ENCODE measurements around the gene FBN3.

Gene FBN3

DNA sequence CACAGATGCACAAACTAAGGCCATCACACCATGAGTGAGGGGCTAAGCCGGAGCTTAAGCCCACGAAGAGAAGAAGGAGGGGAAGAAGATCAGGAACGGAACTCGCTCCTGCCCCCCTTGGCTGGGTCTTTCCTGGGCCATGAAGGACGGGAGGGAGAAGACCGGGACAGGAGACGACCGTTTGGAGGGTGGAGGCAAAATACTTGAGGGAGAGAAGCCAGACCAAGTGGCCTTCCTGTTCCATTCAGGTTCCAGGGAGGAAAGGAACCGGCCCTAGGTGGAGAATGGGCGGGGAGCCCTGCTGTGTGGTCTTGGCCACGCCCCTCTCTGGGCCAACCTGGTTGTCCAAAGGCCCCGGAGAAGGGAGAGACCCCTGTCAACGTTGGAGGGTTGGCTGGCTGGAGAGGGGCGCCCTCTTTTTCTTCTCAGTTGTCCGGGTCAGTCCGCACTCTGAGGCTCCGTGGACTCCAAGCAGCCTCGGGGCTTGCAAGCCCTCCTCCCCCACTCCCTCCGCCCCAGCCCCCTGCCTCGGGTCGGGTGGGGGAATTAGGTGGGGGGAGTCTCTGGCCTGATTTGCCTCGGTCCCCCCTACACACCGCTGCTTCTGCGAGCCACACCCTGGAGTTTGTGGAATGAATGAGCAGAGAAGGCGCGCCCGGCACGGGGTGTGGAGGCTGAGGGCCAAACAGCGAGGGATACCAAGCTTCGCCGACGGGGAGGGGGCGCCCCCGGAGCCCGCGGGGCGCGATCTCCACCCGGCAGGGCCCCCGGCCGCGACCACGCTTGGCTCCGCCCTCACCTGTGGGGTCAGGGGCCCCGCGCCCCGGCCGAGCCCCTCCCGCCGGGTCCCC lies 757 bp downstream of the FBN3 start:
- in situ Hi-C loops (cut with HindIII; ENCODE audit: low sequenced_read_pairs): no loop called here

DNA sequence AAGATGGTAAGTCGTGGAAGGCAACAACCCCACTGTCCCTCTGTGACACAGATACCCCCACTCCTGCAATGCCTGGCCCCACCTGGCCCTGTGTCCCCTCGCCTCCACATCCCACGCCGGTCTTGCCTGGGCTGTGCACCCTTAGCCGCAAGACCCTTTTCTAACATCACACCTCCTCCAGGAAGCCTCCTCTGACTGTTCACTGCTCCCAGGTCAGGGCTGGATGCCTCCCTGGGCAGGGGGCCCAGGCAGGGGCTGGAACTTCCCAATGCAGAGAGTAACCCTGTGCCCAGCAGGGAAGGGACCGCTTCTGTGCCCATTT lies 1.3 kb downstream of the FBN3 start:
- in situ Hi-C loops (cut with HindIII; ENCODE audit: low sequenced_read_pairs): no loop called here

DNA sequence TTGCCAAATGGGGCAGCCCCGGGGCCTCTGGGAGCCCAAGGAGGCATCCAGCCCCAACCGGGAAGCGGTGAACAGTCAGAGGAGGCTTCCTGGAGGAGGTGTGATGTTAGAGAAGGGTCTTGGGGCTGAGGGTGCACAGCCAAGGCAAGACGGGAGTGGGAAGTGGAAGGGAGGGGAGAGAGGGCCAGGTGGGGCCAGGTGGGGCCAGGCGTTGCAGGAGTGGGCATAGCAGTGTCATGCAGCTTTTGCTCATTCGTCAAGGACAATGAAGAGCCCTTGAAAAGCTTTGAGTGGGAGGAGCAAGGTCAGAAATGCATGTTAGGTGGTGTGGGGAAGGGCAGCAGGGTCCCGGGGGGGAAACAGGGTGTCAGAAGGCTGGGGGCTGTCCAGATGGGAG lies 1.8 kb downstream of the FBN3 start:
- in situ Hi-C loops (cut with HindIII; ENCODE audit: low sequenced_read_pairs): no loop called here

DNA sequence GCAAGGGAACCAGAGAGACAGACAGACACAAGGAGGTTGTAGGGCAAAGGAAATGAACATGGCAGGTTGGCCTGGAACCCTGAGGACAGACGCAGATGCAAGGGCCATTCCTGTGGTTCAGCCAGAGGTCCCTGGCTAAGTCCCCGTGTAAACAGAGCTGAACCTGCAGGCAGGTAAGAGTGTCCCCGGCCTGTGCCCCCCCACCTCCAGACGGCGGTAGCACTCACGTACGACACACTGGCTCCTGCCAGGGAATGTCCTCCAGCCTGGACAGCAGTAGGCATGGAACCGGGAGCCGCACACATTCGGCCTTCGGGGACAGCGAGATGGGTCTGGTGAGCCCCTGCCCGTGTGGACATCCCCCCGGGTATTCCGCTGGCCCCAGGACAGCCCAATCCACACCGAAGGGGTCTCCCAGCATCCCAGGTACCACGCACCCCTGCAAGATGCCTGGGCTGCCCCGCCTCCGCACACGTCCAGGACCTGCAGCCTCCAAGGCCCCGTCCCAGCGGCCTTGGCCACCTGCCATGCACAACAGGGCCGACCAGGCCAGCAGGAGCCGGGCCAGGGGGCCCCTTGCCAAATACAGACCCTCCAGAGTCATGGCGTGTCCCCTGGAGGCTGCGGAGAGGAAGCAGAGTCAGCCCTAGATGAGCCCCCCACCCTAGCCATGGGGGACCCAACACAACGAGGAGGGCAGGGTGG lies 2.4 kb downstream of the FBN3 start:
- in situ Hi-C loops (cut with HindIII; ENCODE audit: low sequenced_read_pairs): no loop called here

DNA sequence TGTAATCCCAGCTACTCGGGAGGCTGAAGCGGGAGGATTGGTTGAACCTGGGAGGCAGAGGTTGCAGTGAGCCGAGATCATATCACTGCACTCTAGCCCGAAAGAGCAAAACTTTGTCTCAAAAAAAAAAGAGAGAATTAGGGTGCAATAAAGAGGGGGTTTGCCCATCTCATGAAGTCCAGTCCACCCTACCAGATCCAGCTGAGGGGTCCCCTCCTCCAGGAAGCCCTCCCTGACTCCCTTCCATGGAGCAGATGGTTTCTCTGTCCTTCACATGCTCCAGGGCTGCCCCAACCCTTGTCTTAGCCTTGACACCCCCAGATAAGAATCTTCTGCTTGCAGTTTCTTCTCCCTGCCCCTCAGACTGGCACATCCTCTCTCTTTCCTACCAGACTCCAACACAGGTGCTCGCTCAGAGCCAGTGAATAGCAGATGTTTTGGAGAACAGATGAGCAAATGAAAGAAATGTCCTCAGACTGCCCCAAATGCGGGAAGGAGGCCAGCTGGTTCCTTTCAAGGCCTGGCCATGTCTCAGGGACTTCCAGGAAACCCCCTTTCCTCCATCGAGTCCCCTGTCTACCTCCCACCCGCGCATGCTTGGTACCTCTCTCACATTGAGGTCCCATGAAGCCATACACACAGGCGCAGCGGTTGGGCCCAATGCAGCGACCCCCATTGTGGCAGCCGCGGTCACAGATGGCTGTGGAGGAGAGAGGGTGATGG lies 5.0 kb downstream of the FBN3 start:
- in situ Hi-C loops (cut with HindIII; ENCODE audit: low sequenced_read_pairs): no loop called here

DNA sequence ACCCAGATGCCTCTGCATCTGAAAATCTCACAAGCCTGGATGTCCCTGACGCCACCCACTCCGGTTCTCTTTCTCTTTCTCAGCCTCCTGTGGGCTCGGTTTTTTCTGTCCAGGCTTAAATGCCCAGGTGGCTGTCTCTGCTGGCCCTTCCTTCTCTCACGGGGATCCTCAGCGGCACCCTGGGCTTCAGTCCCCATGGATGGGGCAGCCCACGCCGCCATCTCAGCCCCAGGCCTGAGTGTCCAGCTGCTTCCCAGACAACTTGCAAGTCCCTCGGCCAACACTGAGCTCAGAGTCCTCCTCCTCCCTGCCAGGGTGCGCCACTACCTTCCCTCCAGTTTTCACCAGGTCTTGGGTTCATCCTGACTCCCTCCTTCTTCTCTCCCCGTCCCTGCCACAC lies 6.4 kb downstream of the FBN3 start:
- in situ Hi-C loops (cut with HindIII; ENCODE audit: low sequenced_read_pairs): no loop called here

DNA sequence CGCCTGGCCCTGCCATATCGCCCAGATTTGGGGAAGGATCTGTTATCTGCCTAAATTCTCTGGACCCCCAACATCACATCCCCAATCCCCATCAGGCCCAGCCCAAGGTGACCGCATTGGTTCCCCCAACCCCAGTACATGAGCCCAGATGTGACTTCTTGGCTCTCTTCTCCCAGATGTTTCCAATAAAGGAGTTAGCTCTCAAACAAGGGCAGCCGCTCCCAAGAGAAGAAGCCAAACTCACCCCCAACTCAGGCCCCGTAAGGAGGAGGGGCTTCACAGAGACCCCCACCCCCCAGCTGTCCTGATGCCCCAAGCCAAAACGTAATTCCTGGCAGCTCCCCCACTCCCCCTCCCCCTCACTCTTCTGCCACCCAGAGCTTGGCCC lies 6.9 kb downstream of the FBN3 start:
- in situ Hi-C loops (cut with HindIII; ENCODE audit: low sequenced_read_pairs): no loop called here

DNA sequence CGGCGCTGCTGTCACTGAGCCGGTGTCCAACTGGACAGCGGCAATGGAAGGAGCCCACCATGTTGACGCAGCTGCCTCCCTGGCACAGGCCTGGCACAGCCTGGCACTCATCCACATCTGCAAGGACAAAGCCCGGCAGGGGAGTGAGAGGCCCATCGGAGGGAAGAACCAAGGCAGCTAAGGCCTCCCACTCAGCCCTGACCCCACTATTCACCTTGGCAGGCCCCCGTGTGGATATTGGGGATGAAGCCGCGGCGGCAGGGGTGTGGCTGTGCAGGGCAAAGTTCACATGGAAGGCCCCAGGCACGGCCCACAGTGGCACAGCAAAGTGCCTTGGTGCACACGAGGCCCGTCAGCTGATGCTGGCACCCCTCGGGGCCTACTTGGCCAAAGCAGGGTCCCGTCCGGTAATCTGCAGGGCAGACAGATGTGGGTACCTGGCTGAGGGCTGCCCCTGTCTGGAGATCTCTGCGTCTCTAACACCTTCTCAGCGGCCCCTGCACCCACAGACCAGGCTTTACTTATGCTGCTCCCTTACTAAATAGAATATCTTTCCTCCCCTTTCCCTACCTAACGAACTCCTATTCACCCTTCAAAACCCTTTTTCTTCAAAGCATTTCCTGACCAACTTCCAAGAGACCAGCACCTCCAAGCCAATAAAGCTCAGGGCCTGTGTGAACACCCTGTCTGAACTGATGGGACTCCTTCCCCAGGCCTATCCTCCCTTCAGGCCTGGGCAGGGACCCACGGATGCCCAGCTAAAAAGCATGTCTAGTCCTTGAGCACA lies 7.5 kb downstream of the FBN3 start:
- in situ Hi-C loops (cut with HindIII; ENCODE audit: low sequenced_read_pairs): no loop called here

DNA sequence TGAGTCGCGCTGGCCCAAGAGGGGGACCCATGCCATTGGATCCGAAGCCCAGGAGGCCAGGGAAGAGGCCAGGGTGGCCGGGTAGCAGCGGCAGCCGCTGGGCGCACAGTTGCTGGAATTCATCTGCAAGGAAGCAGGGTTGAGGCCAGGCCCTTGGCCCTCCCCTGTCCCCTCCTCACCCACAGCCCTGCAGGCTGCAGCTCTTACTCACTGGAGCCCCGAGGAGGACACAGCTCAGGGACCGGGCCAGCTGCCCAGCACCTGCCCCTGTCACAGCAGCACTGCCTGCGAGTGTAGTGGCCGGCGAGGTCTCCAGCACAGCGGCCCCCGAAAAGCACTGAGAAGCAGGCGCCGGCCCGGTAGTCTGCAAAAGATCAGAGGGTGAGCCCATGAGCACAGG lies 11.2 kb downstream of the FBN3 start:
- in situ Hi-C loops (cut with HindIII; ENCODE audit: low sequenced_read_pairs): no loop called here

DNA sequence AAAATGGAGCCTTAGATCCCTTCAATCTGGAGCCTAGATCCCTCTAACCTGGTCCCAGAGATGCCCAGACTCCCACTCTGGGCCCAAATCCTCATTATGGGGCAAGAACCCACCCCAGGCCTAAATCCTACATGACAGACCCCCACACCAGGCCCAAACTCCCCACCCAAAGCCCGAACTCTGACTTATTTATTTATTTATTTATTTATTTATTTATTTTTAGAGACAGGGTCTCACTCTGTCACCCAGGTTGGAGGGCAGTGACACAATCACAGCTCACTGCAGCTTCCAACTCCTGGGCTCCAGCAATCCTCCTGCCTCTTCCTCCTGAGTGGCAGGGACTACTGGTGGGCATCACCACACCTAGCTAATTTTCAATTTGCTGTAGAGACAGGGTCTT lies 12.0 kb downstream of the FBN3 start:
- in situ Hi-C loops (cut with HindIII; ENCODE audit: low sequenced_read_pairs): no loop called here

DNA sequence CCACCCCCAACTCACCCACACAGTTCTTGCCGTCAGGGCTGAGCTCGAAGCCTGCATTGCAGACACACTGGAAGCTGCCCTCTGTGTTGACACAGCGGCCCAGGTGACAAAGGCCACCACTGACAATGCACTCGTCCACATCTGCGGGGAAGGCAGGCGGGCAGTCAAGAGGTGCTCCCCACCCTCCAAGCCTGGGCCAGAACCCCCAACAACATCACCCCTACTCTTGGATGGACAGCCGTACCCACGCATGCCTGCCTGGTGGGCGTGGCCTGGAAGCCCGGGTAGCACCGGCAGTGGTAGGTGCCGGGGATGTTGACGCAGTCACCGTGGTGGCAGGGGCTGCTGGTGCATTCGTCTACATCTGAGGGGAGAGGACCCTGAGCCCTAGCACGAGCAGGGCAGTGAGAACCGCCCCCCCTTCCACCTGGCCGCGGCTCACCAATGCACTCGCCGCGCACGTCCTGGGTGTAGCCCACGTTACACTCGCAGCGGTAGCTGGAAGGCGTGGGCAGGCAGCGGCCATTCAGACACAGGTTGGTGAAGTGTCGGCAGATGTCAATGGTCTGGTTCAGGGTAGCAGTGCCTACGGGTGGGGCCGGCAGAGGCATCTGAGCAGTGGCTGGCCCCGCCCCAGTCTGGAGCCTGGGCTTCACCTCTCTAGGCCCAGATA lies 13.3 kb downstream of the FBN3 start:
- in situ Hi-C loops (cut with HindIII; ENCODE audit: low sequenced_read_pairs): no loop called here

DNA sequence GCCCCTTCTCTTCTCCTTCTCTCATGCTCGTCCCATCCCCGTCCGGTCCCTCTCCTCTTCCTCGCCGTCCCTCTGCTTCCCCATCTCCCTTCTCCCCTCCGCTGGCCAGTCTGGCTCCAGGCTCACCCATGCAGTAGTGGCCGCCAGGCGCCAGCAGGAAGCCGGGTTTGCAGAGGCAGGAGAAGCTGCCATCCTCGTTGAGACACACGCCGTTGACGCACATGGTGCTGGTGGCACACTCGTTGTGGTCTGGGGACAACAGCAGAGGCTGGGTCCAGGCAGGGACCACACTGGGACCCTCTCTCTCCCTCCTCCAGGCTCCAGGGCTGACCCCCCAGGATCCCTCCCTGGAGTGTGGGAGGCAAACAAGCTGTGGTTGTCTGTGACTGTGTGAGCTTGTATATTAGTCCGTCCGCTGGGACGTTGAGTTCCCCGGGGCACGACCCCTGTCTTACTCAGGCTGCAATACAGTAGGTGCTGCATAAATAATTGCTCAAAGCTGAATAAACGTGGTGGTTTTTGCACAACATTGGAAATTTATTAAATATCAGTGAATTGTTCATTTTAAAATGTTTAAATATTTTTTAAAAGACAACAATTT lies 16.4 kb downstream of the FBN3 start:
- in situ Hi-C loops (cut with HindIII; ENCODE audit: low sequenced_read_pairs): no loop called here

DNA sequence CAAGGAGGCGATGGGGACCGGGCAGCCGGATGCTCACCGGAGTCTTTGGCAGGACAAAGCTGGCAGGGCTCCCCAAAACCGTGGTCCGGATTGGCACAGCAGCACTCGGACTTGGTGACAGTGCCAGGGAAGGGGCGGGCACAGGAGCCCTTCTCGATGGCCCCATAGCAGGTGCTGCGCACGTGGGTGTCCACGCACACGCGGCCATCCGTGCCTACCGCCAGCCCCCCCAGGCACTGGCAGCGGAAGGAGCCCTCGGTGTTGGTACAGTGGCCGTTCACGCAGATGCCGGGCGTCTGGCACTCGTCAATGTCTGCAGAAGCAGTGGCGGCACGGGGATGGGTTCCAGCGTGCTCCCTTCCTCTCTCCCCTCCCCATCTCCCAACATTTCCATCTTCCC lies 17.9 kb downstream of the FBN3 start:
- in situ Hi-C loops (cut with HindIII; ENCODE audit: low sequenced_read_pairs): no loop called here

DNA sequence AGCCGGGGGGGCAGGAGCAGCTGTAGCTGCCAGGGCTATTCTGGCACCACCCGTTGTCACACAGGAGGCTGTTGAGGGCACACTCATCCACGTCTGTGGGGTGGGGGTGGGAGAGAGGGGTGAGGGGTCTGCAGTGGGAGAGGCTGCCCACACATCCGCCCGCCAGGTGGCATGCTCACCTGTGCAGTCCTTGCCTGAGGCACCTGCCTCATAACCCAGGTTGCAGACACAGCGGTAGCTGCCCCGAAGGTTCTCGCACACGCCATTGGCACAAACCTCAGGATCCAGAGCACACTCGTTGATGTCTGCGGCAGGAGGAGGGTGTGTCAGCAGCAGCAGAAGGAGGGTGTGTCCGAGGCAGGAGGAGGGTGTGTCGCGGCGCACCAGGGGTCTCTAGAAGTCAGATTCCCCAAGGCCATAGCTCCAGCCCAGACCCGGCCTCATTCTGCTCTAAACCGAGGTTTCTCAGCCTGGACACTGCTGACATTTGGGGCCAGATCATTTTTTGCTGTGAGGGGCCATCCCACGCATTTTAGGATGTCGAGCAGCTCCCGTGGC lies 20.3 kb downstream of the FBN3 start:
- in situ Hi-C loops (cut with HindIII; ENCODE audit: low sequenced_read_pairs): no loop called here

DNA sequence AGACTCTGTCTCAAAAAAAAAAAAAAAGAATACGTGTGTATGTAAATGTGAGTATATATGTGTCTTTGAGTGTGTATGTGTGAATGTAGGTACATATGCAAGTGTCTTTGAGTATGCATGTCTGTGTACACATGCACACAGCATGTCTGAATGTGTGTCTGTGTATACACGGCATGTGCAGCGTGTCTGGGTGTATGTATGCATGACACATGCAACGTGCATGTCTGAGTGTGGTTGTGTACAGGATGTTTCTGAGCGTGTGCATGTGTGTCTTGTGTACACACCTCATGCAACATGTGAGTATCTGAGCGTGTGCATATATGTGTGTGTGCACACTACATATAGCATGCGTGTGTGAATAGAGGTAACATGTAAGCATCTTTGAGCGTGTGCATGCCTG lies 20.8 kb downstream of the FBN3 start:
- in situ Hi-C loops (cut with HindIII; ENCODE audit: low sequenced_read_pairs): no loop called here

DNA sequence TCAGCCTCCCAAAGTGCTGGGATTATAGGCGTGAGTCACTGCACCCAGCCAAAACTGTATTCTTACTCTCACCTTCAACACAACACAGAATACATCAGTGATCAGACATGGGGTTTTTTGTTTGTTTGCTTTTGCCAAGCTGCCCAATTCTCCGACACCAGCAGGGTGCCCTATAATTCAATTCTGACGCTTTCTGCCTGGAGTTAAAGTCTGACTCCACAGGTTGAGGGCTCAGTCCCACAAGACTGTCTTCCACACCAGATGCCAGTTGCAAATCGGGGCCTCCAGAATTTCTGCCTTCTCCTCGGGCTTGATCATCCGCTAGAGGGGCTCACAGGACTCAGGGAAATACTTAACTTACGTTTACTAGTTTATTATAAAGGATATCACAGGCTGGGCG lies 22.1 kb downstream of the FBN3 start:
- in situ Hi-C loops (cut with HindIII; ENCODE audit: low sequenced_read_pairs): no loop called here

DNA sequence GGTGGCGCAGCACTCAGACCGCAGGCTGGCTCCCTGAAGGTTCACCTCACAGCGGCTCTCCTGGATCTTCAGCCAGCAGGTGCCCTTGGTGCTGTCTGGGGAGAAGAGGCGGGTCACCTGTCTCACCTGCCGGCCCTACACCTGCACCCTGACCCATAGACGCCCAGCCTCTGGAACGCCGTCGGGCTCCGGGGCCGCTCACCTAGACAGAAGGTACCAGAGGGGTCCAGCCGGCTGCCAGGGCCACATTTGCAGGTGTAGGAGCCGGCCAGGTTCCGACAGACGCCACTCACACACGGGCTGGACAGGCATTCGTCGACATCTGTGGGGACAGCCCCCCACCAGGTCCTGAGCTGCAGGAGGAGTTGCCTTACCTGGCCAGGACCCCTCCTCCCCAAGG lies 22.9 kb downstream of the FBN3 start:
- in situ Hi-C loops (cut with HindIII; ENCODE audit: low sequenced_read_pairs): no loop called here

DNA sequence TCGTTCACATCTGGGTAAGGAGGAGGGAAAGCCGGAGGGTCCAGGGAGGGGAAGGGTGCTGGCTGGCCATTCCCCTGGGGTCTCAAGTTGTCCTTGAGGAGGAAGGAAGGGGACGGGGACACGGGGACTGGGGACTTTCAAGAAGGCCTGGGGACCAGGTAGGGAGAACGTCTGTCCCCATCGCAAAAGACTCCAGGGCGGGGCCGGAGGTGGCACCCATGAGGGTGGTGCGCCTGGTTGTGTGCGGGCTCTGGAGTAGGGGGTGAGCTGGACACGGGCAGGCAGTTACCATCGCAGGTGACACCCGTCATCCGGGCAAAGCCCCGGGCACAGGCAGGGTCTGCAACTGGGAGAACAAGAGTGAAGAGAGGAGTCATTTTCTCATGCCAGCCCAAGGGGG lies 23.4 kb downstream of the FBN3 start:
- in situ Hi-C loops (cut with HindIII; ENCODE audit: low sequenced_read_pairs): no loop called here

DNA sequence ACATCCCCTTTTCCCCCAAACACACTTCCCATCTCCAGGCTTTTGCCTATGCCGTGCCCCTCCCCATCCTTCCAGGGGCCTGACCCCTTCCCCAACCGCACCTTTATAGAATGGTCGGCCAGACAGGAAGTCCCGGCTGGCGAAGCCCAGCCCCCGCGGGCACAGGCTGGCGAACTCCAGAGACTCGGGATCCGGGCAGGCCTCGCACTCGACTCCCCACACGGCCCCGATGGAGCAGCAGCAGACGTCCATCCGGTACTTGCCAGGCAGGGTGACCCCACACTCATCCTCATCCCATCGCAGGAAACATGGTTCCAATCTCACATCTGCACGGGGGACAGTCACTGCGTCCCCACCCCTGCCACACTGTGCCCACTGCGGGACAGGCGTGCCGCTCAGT lies 25.7 kb downstream of the FBN3 start:
- in situ Hi-C loops (cut with HindIII; ENCODE audit: low sequenced_read_pairs): no loop called here
